ENCODE results near the gene SLC35A3.
A peak's percentile ranks its signal among the peaks of the same experiment; 100 is the strongest.
"Not testable (repeated sequence)": the region's sequence is repeated elsewhere in the genome, so short reads cannot be mapped to it uniquely, and the experiment has no call there.

The SLC35A3 gene

DNA sequence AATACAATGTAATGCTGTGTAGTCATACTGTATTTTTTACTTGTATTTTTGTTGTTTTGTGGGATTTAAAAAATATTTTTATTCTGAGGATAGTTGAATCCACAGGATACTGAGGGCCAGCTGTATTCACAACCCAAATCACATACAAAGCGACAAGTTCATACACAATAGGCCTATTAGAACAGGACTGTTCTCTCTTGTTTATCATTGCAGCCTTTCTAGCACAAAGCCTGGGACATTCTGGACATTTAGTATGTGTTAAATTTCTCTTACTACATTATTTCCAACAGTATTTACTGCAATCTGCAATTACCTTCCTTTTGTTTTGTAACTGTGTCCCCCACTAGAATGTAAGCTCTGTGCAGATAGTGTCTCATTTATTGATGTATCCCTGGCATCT is 65.4 kb downstream of the SLC35A3 start:
- no peak for DNase-seq (ENCODE audit: low read depth in 2 of 2)

DNA sequence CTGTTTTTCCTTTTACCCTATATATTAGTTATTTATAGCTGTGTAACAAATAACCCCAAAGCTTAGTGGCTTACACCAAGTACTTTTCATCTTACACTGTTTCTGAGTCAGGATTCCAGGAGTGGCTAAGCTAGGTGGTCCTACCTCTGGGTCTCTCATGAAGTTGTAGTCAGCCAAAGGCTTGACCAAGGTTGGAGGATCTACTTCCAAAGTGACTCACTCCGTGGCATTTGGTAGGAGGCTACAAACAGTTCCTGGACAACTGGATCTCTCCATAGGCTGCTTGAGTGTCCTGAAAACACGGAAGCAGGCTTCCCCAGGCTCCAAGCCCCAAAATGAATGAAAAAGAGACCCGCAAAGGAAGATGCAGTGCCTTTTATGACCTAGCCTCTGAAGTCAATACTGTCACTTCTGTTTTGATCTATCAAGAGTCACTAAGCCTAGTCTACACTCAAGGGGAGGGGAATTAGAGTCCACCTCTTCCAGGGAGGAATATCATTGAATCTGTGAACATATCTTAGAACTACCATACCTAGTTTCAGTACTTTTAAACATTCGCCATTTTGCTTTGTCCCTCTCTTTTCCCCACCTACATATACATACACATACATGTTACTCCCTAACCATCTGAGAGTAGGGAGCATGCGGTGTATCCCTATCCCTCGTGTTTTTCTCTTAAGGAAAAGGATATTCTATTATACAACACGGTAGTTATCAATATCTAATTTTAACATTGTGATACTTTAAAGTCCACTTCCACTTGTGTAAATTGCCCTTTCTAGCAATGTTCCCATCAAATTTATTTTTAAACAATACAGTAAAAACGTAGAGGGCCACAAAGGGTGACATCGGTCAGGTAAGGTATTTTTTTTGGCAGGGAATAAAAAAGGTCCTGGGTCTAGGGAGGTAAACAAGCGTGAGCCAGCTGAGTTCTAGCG is 67.2 kb downstream of the SLC35A3 start:
- DNase-seq (ENCODE audit: low read depth in 2 of 2) = no peak

DNA sequence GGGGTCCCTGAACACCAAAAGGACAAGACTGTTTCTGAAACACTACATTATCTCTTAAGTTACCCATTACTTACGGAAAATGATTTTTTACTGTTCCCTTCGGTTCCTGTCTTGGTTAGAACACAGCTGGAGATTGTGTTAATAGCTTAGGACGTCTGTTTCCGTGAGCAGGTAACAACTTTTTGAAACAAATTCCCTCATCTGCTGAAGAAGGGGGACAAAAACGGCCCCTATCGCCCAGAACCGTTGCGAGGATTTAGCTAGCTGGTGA is 67.8 kb downstream of the SLC35A3 start:
- no peak for DNase-seq (ENCODE audit: low read depth in 2 of 2)

DNA sequence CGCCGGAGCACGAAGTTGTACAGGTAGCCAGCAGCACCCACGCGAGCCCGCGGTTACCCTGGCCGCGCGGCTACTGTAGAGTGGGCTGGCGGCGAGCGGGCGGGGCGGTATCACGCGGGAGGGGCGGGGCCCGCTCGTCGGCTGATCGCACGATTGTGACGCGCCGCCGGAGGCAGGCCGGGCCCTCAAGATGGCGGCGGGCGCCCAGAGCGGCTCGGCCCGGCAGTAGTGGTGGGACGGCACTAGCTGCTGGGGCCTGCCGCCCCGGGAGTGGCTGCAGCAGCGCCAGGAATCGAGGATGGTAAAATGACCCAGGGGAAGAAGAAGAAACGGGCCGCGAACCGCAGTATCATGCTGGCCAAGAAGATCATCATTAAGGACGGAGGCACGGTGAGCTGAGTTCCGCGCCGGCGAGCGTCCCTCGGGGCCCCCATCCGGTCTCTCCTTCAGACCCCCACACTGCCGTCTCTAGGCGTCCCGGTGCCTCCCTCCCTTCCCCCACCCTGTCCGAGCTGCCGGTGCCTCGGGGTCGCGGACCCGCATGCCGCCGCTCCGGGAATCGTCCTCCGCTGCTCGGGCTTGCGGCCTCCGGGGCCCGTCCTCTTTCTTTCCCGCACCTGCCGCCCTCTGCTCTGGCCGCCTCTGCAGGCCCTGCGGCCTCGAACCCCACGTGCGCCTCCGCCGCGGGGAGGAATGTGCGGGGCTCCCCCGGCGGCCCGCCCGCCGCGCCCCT is 68.3 kb downstream of the SLC35A3 start:
- peak; percentile 78 to 82 for DNase-seq (ENCODE audit: low read depth in 2 of 2)

DNA sequence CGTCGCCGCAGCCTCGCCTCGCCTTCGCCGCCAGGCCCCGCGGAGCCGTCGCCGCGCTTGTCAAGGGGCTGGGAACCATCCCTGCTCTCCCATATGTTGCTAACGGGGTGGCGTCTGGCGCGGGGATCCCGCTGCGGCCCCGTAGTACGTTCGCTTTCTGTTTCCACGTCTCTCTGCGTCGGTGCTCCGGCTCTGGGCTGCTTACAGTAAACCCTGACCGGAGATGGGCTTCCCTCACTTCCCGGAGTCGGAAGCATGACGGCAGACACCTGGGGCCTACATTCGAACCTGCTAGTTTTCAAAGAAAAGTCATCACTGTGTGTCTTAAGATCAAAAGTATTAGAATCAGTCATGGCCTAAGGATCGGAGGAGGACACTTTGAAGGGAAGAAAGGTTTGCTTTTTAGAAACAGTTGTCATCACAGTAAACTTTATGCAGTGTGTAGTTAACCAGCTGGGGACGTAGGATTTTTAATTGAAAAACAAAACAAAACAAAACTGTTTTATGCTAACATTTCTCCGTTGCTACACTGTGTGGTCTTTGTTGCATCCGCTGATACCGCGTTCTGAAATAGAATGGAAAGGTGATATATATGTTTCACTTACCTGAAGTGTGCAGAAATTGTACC is 69.0 kb downstream of the SLC35A3 start:
- peak; percentile 38 to 44 for DNase-seq (ENCODE audit: low read depth in 2 of 2)

DNA sequence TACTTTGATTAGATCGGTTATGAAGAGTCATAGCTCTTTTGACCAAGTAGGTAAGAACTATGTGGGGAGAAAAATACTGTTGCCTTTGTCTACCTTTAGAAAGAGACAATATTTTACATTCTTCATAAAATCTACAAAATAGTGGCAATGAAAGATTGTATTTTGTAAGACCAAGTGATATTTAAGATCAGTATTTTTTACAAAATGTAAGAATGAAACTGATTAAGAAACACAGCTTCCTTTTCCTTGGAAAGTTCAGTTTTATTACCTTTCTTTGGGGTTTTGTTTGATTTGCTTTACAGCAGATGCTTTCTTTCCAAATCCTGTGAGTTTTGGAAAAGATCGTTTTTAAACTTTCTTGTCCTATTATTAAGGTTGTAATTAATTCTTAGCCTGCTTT is 69.8 kb downstream of the SLC35A3 start:
- no peak for DNase-seq (ENCODE audit: low read depth in 2 of 2)

DNA sequence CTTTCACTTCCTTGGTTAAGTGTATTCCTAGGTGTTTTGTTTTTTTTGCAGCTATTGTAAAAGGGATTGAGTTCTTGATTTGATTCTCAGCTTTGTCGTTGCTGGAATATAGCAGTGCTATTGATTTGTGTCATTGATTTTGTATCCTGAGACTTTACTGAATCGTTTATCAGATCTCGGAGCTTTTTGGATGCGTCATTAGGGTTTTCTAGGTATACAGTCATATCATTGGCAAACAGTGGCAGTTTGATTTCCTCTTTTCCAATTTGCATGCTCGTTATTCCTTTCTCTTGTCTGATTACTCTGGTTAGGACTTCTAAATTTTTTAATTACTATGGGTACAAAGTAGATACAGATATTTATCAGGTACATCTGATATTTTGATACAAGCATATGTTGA is 75.4 kb downstream of the SLC35A3 start:
- DNase-seq (ENCODE audit: low read depth in 2 of 2) = no peak

DNA sequence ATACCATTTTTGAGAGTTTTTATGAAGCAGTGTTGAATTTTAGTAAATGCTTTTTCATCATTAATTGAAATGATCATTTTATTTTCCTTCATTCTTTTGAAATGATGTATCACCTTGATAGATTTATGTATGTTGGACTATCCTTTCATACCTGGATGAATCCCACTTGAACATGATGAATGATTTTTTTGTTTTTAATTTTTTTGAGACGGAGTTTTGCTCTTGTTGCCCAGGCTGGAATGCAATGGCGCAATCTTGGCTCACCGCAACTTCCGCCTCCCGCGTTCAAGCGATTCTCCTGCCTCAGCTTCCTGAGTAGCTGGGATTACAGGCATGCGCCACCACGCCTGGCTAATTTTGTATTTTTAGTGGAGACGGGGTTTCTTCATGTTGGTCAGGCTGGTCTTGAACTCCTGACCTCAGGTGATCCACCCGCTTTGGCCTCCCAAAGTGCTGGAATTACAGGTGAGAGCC is 77.5 kb downstream of the SLC35A3 start:
- not testable (repeated sequence) for DNase-seq (ENCODE audit: low read depth in 2 of 2)

DNA sequence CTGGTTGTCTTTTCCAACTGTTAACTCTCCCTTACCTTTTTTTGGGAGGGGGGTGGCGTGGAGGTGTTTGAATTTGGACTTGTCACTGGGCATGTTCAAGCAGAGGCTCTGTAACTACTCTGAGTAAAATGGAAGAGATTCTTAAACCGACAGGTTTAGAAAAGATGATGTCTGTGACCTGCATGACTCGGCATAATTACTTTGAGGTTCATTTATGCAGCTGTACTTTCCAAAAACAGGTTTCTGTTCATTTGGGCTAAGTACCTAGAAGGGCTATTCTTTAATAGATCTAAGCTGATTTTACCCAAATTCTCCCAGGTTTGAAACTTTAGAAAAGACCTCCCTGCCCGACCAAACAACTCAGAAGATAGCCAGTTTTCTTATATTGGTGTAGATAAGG is 80.3 kb downstream of the SLC35A3 start:
- no peak for DNase-seq (ENCODE audit: low read depth in 2 of 2)

DNA sequence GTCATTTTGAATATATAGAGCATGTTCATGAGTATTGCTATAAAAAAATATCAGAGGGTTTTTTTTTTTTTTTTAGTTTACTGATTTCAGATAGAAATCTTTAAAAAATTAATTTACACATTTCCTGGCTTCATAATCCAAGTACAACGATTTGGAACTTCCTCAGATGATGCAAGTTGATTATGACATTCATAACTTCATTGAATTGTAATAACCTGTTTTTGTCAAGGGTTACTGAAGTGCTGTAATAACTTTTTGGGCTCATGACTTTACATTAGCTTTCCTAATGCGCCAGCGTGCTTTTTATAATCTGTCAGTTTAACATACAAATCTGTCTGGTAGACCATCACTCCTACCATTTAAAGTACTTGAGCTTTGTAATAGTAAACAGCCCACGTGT is 81.6 kb downstream of the SLC35A3 start:
- no peak for DNase-seq (ENCODE audit: low read depth in 2 of 2)

DNA sequence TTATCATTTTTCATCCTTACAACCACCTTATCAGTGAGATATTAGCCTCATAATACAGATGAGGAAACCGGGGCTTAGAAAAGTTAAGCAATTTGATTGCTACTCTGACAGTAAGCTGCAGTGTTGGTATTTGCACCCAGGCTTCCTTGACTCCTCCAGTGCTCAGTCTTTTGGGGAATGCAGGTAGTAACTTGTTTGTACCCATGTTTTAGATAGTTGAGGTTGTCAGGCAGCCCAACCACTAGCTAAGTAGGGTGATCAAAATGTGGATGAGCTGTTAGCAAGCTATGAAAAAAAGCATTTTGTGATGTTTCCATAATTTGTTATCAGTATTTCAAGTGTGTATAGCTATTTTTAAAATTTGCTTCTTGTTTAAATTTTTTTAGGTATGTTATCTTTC is 82.1 kb downstream of the SLC35A3 start:
- DNase-seq (ENCODE audit: low read depth in 2 of 2) = no peak

DNA sequence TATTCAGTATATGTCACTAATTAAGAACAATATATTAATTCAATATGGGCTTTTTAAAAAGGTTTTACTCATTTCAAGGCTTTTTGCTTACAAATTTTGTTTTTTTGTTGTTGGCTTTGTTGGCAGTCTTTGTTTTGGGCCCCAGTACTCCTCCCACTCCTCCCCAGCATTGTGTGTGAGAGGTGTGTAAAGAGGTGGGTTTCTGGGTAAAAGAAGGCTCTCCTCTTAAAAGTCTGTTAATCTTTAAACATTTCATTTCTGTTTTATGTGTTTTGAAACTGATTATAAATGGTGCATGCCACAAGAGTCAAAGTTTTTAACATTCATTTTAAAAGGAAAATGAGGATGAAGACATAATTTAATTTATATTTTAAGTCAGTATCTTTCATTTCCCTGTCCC is 83.3 kb downstream of the SLC35A3 start:
- no peak for DNase-seq (ENCODE audit: low read depth in 2 of 2)

DNA sequence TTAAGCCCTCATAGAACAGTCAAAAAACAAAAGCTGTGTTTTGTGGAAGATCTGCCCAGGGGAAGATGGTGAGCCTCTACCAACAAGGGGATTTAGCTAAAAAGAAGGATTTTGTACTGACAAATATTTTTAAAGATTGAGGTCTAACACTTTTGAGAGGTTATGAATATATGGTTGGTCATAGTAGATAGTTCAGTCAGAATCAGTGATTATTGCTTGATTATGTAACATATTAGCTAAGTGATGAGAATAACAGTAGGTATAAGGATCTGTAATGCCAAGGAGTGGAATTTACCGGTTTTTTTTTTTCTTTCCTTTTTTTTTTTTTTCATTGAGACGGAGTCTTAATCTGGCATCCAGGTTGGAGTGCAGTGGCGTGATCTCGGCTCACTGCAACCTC is 83.9 kb downstream of the SLC35A3 start:
- DNase-seq (ENCODE audit: low read depth in 2 of 2) = no peak

DNA sequence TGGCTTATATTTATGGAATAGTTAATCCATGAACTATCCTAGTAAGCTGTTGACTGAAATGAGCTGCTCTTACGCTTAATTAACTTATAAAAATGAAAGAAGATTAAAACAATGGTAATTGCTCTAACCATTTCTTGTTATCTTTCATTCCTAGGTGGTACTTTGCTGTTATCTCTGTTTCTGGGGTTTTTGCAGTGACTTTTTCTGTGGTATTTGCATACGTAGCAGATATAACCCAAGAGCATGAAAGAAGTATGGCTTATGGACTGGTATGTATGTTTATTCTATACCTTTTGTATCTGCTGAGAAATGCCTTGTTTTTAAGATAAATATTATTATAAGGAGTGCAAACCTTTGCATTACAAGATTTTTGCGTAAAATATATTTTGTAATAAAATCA is 91.9 kb downstream of the SLC35A3 start:
- no peak for DNase-seq (ENCODE audit: low read depth in 2 of 2)

DNA sequence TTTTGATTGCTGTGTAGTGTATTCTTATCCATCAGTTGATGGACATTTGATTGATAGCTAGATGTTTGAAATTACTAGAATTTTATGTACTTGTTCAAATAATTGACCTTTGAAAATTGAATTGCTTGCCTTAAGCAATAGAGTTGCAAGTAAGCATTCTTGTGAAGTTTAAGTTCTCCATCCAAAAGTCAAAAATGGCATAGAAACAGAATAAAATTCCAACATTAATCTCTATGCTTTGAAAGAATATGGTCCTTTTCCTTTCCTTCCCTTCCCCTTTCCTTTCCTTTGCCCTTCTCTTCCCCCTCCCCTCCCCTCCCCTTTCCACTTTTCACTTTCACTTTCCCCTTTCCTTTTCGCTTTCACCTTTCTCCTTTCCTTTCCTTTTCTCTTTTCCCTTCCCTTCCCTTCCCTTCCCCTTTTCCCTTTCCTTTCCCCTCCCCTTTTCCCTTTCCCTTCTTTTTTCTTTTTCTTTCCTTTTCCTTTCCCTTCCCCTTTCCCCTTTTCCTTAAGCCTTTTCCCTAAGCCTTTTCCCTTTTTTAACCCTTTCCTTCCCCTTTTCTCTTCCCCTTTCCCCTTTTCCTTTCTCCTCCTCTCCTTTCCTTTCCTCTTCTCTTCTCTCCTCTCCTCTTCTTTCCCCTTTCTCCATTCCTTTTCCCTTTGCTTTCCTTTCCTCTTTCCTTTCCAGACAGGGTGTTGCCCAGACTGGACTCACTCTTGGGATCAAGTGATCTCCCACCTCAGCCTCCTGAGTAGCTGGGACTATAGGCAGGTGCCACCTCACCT is 95.6 kb downstream of the SLC35A3 start:
- no peak for DNase-seq (ENCODE audit: low read depth in 2 of 2)

DNA sequence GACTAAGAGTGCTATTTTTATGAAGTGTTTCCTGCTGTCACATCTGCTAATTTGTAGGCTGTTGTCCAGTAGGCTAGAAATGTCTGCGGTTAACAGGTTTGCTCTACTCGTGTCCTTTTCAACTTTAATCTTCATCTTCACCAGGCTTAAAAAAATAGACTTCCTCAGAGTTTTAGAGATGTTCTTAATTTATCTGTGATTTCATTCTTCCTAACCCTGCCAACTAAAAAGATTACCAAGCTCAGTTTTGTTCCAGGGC is 96.1 kb downstream of the SLC35A3 start:
- DNase-seq (ENCODE audit: low read depth in 2 of 2) = no peak

DNA sequence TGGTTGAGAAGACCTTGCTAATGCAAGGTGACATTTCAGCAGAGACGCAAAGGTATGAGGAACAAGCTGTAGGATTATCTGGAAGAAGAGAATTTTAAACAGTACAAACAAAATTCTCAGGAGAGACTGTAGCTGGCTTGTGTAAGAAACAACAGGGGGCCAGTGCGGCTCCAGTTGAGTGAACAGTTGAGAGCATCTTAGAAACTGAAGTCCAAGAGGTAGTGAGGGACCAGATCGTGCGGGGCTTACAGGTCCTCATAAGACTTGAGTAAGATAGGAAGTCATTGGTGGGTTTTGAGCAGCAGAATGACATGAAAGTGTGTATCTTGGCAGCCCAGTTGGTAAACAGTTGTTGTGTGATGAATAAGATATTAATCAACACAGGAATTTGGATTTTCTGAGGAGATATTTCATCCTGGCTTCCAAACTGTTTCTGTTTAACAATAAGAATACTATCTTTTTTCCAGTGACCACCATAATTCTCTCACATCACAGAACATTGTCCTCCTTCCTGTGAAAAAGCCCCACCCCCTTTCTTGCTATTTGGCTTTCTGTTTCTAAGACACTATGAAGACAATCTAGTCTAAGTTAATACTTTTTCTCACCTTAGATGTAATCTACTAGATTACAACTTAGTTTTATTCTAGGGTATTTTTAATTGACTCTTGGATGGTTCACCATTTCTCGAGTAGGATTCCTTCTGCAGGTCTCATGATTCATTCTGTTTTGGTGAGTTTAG is 100.6 kb downstream of the SLC35A3 start:
- DNase-seq (ENCODE audit: low read depth in 2 of 2) = no peak

DNA sequence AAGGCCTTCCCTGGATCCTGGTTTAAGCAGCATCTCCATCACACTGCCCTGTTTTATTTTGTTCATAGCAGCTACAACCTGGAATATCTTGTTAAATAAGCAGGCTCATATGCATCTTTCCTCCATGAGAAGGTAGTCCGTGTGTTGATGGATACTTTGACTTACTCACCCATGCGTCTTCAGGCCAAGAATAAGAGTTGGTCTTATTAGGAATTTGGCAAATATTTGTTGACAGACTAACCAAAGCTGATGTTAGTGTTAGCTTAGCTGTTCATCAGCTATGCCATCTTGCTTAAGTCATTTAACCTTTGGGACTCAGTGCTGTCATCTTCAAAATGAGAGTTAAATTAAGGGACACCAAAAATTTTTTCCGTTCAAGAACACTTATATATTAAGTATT is 103.7 kb downstream of the SLC35A3 start:
- DNase-seq (ENCODE audit: low read depth in 2 of 2) = no peak

DNA sequence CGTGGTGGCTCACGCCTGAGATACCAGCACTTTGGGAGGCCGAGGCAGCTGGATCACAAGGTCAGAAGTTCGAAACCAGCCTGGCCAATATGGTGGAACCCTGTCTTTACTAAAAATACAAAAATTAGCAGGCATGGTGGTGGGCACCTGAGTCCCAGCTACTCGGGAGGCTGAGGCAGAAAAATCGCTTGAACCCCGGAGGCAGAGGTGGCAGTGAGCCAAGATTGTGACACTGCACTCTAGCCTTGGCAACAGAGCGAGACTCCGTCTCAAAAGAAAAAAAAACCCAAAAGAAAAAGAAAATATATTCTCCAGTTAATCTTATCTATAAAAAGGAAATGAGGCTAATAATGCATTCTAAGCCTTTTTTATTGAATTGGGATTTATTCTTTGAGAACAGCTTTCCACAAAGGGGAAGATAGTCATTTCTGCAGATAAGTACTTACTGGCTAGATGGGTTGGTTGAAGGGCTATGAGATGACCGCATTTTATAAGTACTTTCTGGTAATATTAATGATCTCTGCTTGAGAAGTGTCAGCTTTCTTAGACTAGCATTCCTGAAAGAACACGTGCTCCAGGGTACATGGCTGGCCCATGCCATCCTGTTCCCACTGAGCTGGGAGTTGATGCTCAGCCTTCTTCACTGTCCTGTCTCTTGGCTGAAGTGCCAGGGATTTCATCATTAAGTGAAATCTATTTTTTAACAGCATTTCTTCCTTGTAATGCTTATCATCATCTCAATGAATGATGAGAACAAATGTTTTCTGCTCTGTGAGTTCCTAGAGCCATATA is 105.0 kb downstream of the SLC35A3 start:
- DNase-seq (ENCODE audit: low read depth in 2 of 2) = no peak

DNA sequence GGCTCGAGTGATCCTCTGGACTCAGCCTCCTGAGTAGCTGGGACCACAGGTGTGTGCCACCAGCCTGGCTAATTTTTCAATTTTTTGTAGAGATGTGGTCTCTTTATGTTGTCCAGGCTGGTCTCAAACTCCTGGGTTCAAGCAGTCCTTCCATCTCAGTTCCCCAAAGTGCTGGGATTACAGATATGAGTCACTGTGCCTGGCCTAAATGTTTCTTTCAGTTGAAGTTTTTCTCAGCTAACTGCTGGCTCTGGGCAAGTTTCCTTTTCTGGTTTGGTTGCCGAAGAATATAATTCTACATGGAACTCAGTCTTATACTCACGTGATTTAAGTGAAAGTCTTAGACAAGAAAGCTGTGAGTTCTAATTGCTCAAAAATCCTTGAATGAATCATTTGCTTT is 106.0 kb downstream of the SLC35A3 start:
- no peak for DNase-seq (ENCODE audit: low read depth in 2 of 2)

DNA sequence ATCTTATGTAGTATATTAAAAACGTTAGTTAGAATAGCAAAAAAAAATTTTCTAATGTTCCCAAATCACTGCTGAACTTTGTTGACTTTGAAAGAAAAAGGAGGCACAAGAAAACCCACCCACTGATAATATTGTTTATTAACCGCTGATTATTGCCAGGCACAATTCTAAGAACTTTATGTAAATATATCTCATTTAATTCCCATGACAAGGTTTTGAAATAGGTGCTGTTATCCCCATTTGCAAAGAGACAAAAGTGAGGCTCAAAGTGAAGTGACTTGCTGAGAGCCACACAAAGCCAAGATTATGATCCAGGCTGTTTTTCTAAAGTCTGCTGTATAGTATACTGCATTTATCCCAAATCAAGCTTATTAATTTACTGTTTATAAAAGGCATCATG is 106.5 kb downstream of the SLC35A3 start:
- no peak for DNase-seq (ENCODE audit: low read depth in 2 of 2)

All from stimulated activated CD8-positive, alpha-beta memory T cell treated with anti-CD3 and anti-CD28 coated beads, Interleukin-2, amount 100 ng/mL, for 1 hour (primary cell).